DOHH2 (cell line): ENCODE results near the gene SUGP2.
A peak's percentile ranks its signal among the peaks of the same experiment; 100 is the strongest.

Source experiments
- H3F3A ChIP-seq: fragments of 200-600 bp; sonication (generic), shearing (Covaris generic); 2 replicates; pipeline ENCODE4 v1.6.0; 2016; ENCODE audit warnings: antibody characterized with exemption, mild to moderate bottlenecking; ENCODE audit not compliant: control insufficient read depth, insufficient read depth
- H3K27ac ChIP-seq: fragments of 200-600 bp; sonication (generic); 2 replicates; pipeline ENCODE4 v1.5.1; 2014; ENCODE audit warnings: low read depth, mild to moderate bottlenecking, low read length, moderate library complexity
- H3K27me3 ChIP-seq: fragments of 200-600 bp; sonication (generic); 2 replicates; pipeline ENCODE4 v1.6.1; 2014; ENCODE audit warnings: mild to moderate bottlenecking, low read length, mixed read lengths; ENCODE audit not compliant: control insufficient read depth
- H3K36me3 ChIP-seq: fragments of 200-600 bp; sonication (generic); 2 replicates; pipeline ENCODE4 v1.6.1; 2014; ENCODE audit warnings: mild to moderate bottlenecking, low read length, moderate library complexity, mixed read lengths; ENCODE audit not compliant: control insufficient read depth
- H3K4me1 ChIP-seq: fragments of 200-600 bp; sonication (generic); 2 replicates; pipeline ENCODE4 v1.6.1; 2014; ENCODE audit warnings: mild to moderate bottlenecking, low read length, mixed read lengths; ENCODE audit not compliant: control insufficient read depth
- H3K4me2 ChIP-seq: fragments of 200-600 bp; sonication (generic); 2 replicates; pipeline ENCODE4 v1.6.0; 2014; ENCODE audit warnings: mild to moderate bottlenecking, low read length, moderate library complexity
- H3K4me3 ChIP-seq: fragments of 200-600 bp; sonication (generic); 2 replicates; pipeline ENCODE4 v1.5.1; 2014; ENCODE audit warnings: mild to moderate bottlenecking, low read length, mixed read lengths
- H3K79me2 ChIP-seq: fragments of 200-600 bp; sonication (generic); 2 replicates; pipeline ENCODE4 v1.6.1; 2014; ENCODE audit warnings: mild to moderate bottlenecking, low read length, mixed read lengths; ENCODE audit not compliant: control insufficient read depth
- H3K9me2 ChIP-seq: fragments of 200-600 bp; sonication (generic); replicated peaks from 2 replicates; pipeline ENCODE4 v1.6.1; 2014; ENCODE audit warnings: mild to moderate bottlenecking, low read length, mixed read lengths; ENCODE audit not compliant: control insufficient read depth
- H3K9me3 ChIP-seq: fragments of 200-600 bp; sonication (generic); 2 replicates; pipeline ENCODE4 v1.6.1; 2014; ENCODE audit warnings: antibody characterized with exemption, low read length, mixed read lengths; ENCODE audit not compliant: control insufficient read depth, insufficient read depth
- H4K20me1 ChIP-seq: fragments of 200-600 bp; sonication (generic); 2 replicates; pipeline ENCODE4 v1.6.0; 2014; ENCODE audit warnings: low read depth, mild to moderate bottlenecking, antibody characterized with exemption, low read length, moderate library complexity; ENCODE audit not compliant: control insufficient read depth, insufficient read depth
- EZH2phosphoT487 ChIP-seq: fragments of 200-600 bp; sonication (generic); IDR thresholded peaks from 2 replicates; pipeline ENCODE4 v1.6.1; 2017; ENCODE audit warnings: borderline replicate concordance, mild to moderate bottlenecking, antibody characterized with exemption, low read length, moderate library complexity, mixed read lengths
- TF ChIP-seq, protein P1 (sequence below): fragments of 200-600 bp; sonication (generic); IDR thresholded peaks from one replicate; pipeline ENCODE4 v1.5.1; 2014; ENCODE audit warnings: antibody characterized with exemption, mild to moderate bottlenecking, low read depth, low read length; ENCODE audit not compliant: poor library complexity, severe bottlenecking

The SUGP2 gene

DNA sequence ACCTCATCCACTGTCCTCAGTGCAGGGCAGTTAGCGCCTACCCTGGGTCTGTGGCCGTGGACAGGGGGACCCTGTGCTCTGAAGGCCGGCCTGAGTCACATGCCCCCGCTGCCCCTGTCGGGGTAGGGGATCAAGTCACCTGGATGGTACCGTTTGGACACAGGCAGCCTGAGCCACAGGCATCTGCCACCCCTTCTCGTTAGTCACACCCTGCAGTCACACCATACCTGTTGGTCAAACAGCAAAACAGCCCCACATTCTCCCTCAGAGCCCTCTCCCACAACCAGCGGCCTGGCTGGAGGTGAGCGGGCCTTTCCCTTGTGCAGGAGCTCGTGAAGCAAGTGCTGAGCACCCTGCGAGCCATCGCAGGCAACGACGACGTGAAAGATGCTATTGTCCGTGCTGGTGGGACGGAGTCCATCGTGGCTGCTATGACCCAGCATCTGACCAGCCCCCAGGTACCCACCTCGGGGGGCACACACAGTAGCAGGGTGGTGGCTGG lies 21.7 kb upstream of the SUGP2 start:
- no peak overlapping the region for H3K27ac ChIP-seq
- H3K36me3 ChIP-seq, result peaks cover 76% of the 10 kb centered on the region
- no peaks in the 10 kb centered on the region for H3K79me2 ChIP-seq
- 0 out of 2 replicates have a peak, but pooled peaks cover 8% of the 10 kb centered on the region for H4K20me1 ChIP-seq
- TF ChIP-seq, protein P1, sequence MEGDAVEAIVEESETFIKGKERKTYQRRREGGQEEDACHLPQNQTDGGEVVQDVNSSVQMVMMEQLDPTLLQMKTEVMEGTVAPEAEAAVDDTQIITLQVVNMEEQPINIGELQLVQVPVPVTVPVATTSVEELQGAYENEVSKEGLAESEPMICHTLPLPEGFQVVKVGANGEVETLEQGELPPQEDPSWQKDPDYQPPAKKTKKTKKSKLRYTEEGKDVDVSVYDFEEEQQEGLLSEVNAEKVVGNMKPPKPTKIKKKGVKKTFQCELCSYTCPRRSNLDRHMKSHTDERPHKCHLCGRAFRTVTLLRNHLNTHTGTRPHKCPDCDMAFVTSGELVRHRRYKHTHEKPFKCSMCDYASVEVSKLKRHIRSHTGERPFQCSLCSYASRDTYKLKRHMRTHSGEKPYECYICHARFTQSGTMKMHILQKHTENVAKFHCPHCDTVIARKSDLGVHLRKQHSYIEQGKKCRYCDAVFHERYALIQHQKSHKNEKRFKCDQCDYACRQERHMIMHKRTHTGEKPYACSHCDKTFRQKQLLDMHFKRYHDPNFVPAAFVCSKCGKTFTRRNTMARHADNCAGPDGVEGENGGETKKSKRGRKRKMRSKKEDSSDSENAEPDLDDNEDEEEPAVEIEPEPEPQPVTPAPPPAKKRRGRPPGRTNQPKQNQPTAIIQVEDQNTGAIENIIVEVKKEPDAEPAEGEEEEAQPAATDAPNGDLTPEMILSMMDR, result no peak
- TF ChIP-seq EZH2phosphoT487, result no peak
- H3F3A ChIP-seq, result no peaks in the 10 kb centered on the region
- H3K4me1 ChIP-seq, result no peaks in the 10 kb centered on the region
- H3K9me2 ChIP-seq, result no peaks in the 10 kb centered on the region
- H3K4me2 ChIP-seq, result no peak overlapping the region
- no peak overlapping the region for H3K4me3 ChIP-seq
- H3K9me3 ChIP-seq, result no peaks in the 10 kb centered on the region
- H3K27me3 ChIP-seq, result no peaks in the 10 kb centered on the region

DNA sequence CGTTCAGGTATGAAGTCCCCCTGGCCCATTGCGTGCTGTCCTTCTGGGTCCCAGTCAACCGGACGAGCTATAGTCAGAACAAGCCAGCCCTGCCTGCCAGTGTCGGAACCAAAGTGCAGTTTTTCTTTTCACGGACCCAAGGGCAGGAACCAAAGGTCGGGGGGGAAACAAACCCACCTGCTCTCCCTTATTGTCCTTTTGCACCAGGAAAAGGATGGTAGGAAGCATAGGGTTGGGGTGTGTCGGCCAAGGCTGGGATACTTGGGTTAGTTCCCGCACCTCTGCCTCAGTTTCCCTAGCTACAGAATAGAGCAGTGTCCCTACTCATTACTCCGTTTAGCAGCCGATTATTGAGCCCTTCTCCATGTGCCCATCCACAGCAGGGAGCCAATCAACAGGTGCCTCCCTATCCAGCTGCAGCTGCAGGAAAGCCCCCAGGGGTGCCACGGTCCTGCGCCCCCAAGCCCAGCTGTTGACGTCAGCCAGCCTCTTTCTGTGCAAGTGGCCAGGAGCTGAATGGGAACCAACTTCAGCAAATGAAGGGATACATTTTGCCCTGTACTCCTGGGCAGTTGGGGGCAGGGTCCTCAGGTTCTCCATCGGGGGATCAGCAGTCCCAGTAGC lies 21.1 kb upstream of the SUGP2 start:
- 0 out of 2 replicates have a peak, but pooled peaks cover 8% of the 10 kb centered on the region for H4K20me1 ChIP-seq
- H3K4me3 ChIP-seq, result no peak overlapping the region
- H3K4me2 ChIP-seq, result no peak overlapping the region
- H3K79me2 ChIP-seq, result no peaks in the 10 kb centered on the region
- no peaks in the 10 kb centered on the region for H3K9me2 ChIP-seq
- no peaks in the 10 kb centered on the region for H3K27me3 ChIP-seq
- no peaks in the 10 kb centered on the region for H3F3A ChIP-seq
- H3K4me1 ChIP-seq, result no peaks in the 10 kb centered on the region
- peaks cover 78% of the 10 kb centered on the region for H3K36me3 ChIP-seq
- H3K9me3 ChIP-seq, result no peaks in the 10 kb centered on the region
- no peak overlapping the region for H3K27ac ChIP-seq
- TF ChIP-seq EZH2phosphoT487, result no peak
- TF ChIP-seq, protein P1, result no peak

DNA sequence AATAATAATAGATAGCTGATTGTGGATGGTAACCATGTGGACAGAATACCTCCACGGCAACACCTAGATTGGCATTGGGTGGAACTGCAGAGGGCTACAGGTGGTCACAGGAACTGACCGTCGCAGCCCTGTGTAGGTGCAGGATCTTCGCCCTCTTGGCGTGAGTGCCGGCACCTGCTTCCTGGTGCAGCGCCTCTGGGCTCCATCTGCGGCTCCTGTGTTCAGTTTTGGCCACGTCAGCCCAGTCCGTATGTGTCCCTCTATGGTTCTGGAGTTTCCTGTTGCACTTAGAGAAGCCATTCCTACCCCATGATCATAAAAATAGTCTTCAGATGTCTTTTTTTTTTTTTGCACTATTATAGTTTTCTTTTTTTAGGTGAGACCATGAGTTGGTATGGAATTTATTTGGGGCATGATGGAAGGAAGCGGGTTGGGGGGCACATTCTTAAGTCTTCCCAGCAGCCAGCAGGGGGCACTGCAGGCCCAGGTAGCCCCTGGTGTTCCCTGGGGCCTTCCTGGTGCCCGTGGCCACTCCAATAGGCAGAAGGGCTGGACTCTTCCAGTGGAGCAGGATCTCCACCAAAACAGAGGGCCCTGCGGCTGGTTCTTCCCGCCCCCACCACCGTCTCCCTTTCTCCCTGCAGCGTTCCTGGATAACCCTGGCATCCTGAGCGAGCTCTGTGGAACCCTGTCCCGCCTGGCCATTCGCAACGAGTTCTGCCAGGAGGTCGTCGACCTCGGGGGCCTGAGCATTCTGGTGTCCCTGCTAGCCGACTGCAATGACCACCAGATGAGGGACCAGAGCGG lies 20.4 kb upstream of the SUGP2 start:
- no peaks in the 10 kb centered on the region for H3K27me3 ChIP-seq
- TF ChIP-seq EZH2phosphoT487, result no peak
- TF ChIP-seq, protein P1, result peak; percentile 88
- H3K4me2 ChIP-seq, result no peak overlapping the region
- H3K79me2 ChIP-seq, result no peaks in the 10 kb centered on the region
- no peak overlapping the region for H3K27ac ChIP-seq
- no peaks in the 10 kb centered on the region for H3K4me1 ChIP-seq
- no peaks in the 10 kb centered on the region for H3K9me2 ChIP-seq
- no peak overlapping the region for H3K4me3 ChIP-seq
- H4K20me1 ChIP-seq, result 0 out of 2 replicates have a peak, but pooled peaks cover 8% of the 10 kb centered on the region
- no peaks in the 10 kb centered on the region for H3F3A ChIP-seq
- H3K36me3 ChIP-seq, result peaks cover 85% of the 10 kb centered on the region
- no peaks in the 10 kb centered on the region for H3K9me3 ChIP-seq
